ENCODE data around the gene ASIC2.

Gene ASIC2

DNA sequence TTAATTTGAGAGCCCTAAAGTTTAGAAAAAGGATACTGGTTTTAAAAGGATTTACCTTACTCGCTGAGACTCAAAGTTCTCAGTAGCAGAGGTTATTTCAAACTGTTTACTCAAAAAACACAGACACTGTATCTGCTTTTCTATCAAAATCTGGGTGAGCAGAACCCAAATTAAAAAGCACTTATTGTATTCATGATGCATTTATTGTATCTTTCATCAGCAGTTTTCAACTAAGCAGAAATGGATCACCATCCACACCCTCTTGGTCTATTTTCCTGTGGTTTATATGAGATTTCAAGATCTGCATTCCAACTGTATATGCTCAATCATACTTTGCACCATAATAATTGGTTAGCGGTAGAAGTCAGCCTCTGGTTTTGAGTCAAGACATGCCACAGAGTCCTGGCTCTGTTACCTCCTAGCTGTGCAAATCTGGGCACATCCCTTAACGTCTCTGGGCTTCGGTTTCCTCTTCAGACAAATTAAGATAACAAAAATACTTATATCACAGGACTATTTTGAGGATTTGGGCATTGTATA is 109.5 kb downstream of the ASIC2 start:
- DNase-seq (ENCODE audit: low read depth, low spot score): no peak
- no peak overlapping the region for H3K4me3 ChIP-seq (ENCODE audit: low read length)

DNA sequence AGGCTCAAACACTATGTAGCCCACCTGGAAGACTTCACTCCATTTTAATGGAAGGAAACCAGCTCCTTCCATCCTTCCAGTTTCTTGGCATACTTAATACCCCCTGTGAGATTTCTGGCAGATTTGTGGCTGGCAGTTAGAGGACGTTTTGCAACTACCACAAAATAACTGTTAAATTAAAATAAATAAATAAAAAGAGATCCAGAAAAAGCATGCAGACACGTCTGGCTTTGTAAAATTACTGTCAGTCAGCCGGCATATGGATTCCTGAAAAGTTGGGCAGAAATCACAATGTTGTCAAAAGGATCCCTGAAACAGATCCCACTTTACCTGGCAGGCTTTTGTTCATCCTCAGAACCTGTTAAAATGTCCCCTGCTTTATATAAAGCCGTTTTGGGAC is 113.9 kb downstream of the ASIC2 start:
- DNase-seq (ENCODE audit: low read depth, low spot score): no peak
- no peak overlapping the region for H3K4me3 ChIP-seq (ENCODE audit: low read length)

DNA sequence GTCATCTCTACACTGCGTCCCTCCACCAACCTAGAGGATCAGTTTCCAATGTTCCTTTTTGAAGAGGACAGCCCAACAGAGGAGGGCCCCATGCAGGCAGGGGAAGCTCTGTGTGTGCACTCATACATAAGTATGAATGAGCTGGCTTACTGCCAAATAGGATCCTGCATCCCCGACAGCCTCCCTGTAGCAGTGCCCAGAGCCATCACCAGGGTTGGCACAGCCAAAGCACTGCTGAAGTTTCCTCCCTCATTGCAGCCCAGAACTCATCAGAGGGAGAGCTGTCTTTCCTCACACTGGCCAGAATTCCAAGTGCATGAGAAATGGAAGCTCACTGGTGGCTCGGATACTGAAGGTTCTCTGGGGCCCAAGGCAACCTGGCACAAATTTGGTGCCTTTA is 114.4 kb downstream of the ASIC2 start:
- DNase-seq (ENCODE audit: low read depth, low spot score): no peak
- H3K4me3 ChIP-seq (ENCODE audit: low read length): no peak overlapping the region

GRCh38 chr17:33175562-33175961 is 117.5 kb downstream of the ASIC2 start:
- H3K4me3 ChIP-seq (ENCODE audit: low read length): no peak overlapping the region
- no peak for DNase-seq (ENCODE audit: low read depth, low spot score)

DNA sequence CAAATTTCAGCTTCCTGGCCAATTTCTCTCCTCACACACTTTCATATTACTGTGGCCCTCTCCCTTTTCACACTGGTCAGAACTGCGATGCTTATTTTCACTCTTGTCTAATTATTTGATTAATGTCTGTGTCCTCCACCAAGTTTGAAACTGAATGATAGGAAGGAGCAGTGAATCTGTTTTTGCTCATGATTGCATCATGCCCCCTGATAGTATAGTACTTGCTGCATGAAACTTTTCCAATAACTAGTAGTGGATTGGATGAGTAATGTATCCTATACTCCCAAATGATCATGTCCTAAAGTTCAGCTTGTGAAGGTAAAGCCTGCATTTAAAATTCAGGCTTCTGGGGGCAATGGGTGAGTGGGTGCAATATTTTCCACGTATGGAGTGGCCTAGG is 121.2 kb downstream of the ASIC2 start:
- DNase-seq (ENCODE audit: low read depth, low spot score): no peak
- no peak overlapping the region for H3K4me3 ChIP-seq (ENCODE audit: low read length)

DNA sequence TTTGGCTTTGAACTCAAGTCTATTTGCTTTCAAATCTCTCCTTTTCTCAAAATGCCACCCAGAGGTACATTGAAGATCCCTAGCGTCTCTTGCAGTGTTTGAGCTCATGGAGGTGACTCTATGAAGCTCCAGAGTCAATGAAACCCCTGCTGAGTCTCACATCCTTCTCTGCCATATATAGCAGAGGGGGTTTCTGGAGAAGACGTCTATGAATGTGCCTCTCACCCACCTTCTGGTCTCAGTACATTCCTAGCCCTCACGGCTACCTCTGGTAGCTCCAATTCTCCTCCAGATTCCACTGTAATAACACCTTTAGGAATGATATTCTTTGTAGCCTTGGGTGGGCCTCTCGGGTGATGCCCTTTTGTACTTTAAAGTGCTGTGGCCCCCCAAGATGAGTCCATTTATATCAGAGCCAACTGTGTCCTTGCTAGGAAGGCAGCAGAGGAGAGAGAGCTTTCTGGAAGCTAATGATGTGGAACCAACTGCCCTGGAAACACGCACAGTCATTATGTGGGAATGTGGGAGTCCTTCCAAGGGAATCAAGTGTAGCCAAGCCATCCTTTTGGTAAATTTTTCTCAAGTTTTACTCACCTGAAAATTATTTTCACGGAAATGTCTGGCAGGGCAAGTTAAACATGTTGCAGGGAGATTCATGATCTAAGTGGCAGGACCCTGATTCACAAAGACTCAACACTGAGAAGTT is 123.4 kb downstream of the ASIC2 start:
- no peak for DNase-seq (ENCODE audit: low read depth, low spot score)
- no peak overlapping the region for H3K4me3 ChIP-seq (ENCODE audit: low read length)

GRCh38 chr17:33167736-33168135 is 125.4 kb downstream of the ASIC2 start:
- H3K4me3 ChIP-seq (ENCODE audit: low read length): no peak overlapping the region
- no peak for DNase-seq (ENCODE audit: low read depth, low spot score)

- DNase-seq (ENCODE audit: low read depth, low spot score): no peak
- no peak overlapping the region for H3K4me3 ChIP-seq (ENCODE audit: low read length)
Observed at GRCh38 chr17:33166472-33166871, 126.6 kb downstream of the ASIC2 start.

DNA sequence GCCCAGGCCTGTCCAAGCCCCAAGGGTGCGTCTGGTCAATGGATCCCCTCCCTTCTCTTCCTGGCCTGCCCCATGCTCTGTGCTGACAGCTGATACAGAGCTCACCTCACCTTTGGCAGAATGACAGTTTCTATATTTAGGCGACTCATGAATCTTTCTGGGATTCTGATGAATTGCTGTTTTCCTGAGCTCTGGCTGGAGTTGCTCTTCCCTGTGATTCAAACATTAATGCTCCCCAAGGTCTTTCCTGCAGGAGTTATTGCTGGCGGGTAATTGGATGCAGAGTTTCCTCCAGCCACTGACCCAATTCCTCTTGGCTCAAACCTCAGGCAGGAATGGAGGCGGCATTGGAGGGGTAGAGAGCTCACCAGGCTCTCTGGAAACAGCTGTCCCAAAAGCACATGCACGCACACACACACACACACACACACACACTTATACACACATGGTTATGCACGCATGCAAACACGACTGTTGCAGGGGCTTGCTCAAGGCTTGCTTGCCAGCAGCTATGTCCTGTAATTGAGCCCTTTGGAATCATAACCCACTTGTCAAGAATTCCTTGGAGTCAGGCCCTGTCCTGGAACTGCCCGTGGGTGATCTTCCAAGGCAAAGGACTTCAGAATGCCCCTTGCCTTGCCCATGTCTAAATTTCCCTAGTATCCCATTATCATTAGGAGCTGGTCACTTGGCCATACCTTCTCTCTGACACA is 128.8 kb downstream of the ASIC2 start:
- no peak overlapping the region for H3K4me3 ChIP-seq (ENCODE audit: low read length)
- DNase-seq (ENCODE audit: low read depth, low spot score): no peak

DNA sequence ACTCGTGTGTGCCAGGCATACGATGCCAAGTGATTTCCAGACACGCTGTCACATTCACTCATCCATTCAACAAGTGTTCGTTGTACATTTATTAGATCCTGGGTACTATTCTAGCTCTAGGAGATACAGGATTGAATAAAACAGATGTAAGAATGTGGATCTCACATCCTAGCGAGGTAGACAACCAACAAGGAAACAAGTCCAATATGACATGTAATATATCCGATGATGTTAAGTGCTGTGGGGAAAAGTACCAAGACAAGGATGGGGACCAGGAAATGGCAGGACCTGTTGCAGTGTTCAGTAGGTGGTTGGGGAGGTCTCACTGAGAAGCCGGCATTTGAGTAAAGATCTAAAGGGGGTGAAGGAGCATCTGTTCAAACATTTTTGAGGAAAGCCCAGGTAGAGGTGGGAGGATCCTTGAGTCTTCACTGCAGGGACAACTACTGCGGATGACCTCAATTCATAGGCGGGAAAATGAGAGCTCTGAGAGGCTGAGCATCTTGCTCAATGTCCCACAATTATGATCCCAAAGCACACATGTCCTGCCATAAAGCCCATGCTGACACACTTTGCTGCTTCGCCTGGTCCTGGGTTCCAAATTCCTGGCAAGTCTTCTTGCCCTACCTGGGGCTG is 129.4 kb downstream of the ASIC2 start:
- H3K4me3 ChIP-seq (ENCODE audit: low read length): no peak overlapping the region
- DNase-seq (ENCODE audit: low read depth, low spot score): no peak

DNA sequence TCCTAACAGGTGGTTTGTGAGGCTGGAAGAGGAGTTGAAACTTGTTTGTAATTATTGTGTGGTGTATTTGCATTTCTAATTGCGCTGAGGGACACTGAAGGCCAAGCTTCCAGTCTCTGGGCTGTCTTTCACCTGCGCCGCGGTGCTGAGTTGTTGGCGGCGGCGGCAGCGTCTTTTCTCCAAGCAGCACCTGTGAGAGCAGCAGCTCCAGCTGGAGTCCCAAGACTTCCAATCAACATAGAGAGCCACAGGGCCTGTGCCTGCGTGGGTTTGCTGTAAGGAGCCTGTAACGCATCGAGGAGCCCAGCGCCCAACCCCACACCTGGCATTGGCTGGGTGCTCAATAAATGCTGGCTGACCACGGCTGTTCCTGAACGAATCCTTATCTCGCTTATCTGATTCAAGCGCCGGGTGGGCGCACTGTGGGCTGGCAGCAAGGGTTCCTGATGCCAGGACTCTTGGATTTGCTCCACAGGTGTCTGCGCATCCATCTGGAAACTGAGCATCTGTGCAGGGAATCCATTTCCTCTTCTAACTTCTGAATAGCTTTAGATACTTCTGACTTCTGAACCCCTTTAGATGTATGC is 138.1 kb downstream of the ASIC2 start:
- no peak overlapping the region for H3K4me3 ChIP-seq (ENCODE audit: low read length)
- no peak for DNase-seq (ENCODE audit: low read depth, low spot score)

- DNase-seq (ENCODE audit: low read depth, low spot score): no peak
- H3K4me3 ChIP-seq (ENCODE audit: low read length): no peak overlapping the region
Observed at GRCh38 chr17:33152783-33153182, 140.3 kb downstream of the ASIC2 start.

GRCh38 chr17:33151565-33151964 is 141.5 kb downstream of the ASIC2 start:
- H3K4me3 ChIP-seq (ENCODE audit: low read length): no peak overlapping the region
- no peak for DNase-seq (ENCODE audit: low read depth, low spot score)

- no peak for DNase-seq (ENCODE audit: low read depth, low spot score)
- no peak overlapping the region for H3K4me3 ChIP-seq (ENCODE audit: low read length)
Observed at GRCh38 chr17:33145941-33146340, 147.2 kb downstream of the ASIC2 start.

- no peak overlapping the region for H3K4me3 ChIP-seq (ENCODE audit: low read length)
- no peak for DNase-seq (ENCODE audit: low read depth, low spot score)
Observed at GRCh38 chr17:33144837-33145236, 148.3 kb downstream of the ASIC2 start.

GRCh38 chr17:33142705-33143299 is 150.3 kb downstream of the ASIC2 start:
- DNase-seq (ENCODE audit: low read depth, low spot score): peak; percentile 8
- no peak overlapping the region for H3K4me3 ChIP-seq (ENCODE audit: low read length)

GRCh38 chr17:33140413-33141099 is 152.5 kb downstream of the ASIC2 start:
- DNase-seq (ENCODE audit: low read depth, low spot score): no peak
- H3K4me3 ChIP-seq (ENCODE audit: low read length): no peak overlapping the region

DNA sequence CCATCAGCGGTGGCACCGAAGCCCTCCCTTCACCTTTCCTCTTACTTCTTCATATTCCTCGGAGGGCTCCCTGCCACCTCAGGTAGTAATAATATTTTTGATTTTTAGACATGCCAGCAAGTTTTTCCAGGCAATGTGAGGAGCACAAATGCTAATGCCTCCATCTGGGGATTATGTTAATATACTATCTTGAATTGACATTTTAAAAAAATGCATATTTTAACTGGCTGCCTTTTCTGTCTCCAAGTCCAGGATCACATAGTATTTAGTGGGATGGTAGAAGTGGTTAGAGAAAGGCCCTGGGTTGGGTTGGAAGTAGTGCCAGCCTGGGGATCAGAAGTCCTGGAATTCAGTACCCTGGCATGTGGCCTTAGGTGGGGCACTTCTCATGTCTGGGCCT is 154.5 kb downstream of the ASIC2 start:
- H3K4me3 ChIP-seq (ENCODE audit: low read length): no peak overlapping the region
- DNase-seq (ENCODE audit: low read depth, low spot score): no peak

DNA sequence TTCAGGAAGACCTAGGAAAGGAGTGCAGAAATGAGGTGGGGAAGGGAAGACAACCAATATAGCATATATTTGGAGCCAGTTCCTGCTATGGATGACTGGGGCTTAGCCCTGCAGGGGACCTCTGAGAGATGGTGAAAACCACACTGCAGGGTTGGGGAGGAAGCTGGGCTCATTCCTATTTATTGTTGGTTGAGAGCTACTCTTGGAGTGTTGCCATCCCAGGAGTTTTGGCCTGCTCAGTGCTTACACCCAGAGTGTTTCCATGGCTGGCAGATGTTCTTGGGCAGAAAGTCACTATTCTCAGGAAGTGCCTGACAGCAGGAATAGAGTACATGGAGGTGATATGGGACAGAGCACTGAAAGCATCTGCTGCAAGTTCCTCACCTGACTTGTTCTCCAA is 155.7 kb downstream of the ASIC2 start:
- no peak overlapping the region for H3K4me3 ChIP-seq (ENCODE audit: low read length)
- DNase-seq (ENCODE audit: low read depth, low spot score): no peak

Measured in Jurkat, Clone E6-1 (cell line).